IMR-90 (cell line): ENCODE measurements around the gene CCSER2. TPM values are rescaled to one million over a fixed set of nuclear protein-coding genes. Genes with fewer than 3 reads are reported as not detected.
A peak's percentile ranks its signal among the peaks of the same experiment; 100 is the strongest.

Experiments used
- ATAC-seq: fragments of 200-7000 bp; cut with Tn5 transposase; 2 replicates; pipeline ENCODE4 v1.9.1; 2020; ENCODE audit warnings: low read depth, mild to moderate bottlenecking, moderate library complexity
- BruUV-seq: library from RNA; stranded (reverse); fragments of 400-500 nt; replicated peaks from 2 replicates; lab custom pipeline; 2021; lab: Mats Ljungman, UMichigan
- CTCF ChIA-PET: fragments of 300-600 bp; formaldehyde crosslinking; extraction: SDS; loops from one replicate; lab custom pipeline; 2021; ENCODE audit warnings: antibody characterized with exemption; lab: Yijun Ruan, JAX
- POLR2A ChIA-PET: fragments of 300-600 bp; sonication (Branson Sonifier 250); formaldehyde crosslinking; loops from one replicate; lab custom pipeline; 2022; ENCODE audit warnings: antibody characterized with exemption; ENCODE audit not compliant: unreplicated experiment; lab: Charles Lee
- DNase-seq: peaks from one replicate; pipeline ENCODE4 v3.0.0; 2013
- H2AFZ ChIP-seq: replicated peaks from 2 replicates; pipeline ENCODE3; 2013; ENCODE audit warnings: low read length, mild to moderate bottlenecking; ENCODE audit not compliant: poor library complexity
- H2AK5ac ChIP-seq: 2 replicates; pipeline ENCODE4 v1.6.1; 2013; ENCODE audit warnings: low read depth, low read length, inconsistent platforms
- H2AK9ac ChIP-seq: replicated peaks from 2 replicates; pipeline ENCODE3; 2013; ENCODE audit warnings: mild to moderate bottlenecking, low read depth, low read length, moderate library complexity; ENCODE audit not compliant: poor library complexity
- H2BK120ac ChIP-seq: 2 replicates; pipeline ENCODE4 v1.6.1; 2013; ENCODE audit warnings: low read depth, low read length, inconsistent platforms
- H2BK15ac ChIP-seq: 3 replicates; pipeline ENCODE4 v1.6.1; 2013; ENCODE audit warnings: low read depth, low read length, inconsistent platforms
- H2BK20ac ChIP-seq: 2 replicates; pipeline ENCODE4 v1.6.1; 2013; ENCODE audit warnings: low read depth, mild to moderate bottlenecking, inconsistent platforms, low read length, moderate library complexity
- H2BK5ac ChIP-seq: 2 replicates; pipeline ENCODE4 v1.6.1; 2013; ENCODE audit warnings: mild to moderate bottlenecking, low read depth, low read length, inconsistent platforms; ENCODE audit not compliant: poor library complexity, severe bottlenecking
- H3K14ac ChIP-seq: replicated peaks from 2 replicates; pipeline ENCODE4 v1.6.1; 2013; ENCODE audit warnings: low read depth, low read length, inconsistent platforms
- H3K18ac ChIP-seq: 2 replicates; pipeline ENCODE4 v1.6.1; 2013; ENCODE audit warnings: low read depth, low read length, control low read depth
- H3K23ac ChIP-seq: 2 replicates; pipeline ENCODE4 v1.6.1; 2013; ENCODE audit warnings: low read depth, low read length, inconsistent platforms
- H3K27ac ChIP-seq: 2 replicates; pipeline ENCODE4 v1.5.1; 2013; ENCODE audit warnings: mild to moderate bottlenecking, control low read depth, low read length; ENCODE audit not compliant: insufficient read depth
- H3K27me3 ChIP-seq: 2 replicates; pipeline ENCODE4 v1.6.1; 2013; ENCODE audit warnings: low read length; ENCODE audit not compliant: control insufficient read depth, insufficient read depth
- H3K36me3 ChIP-seq: 2 replicates; pipeline ENCODE4 v1.6.1; 2013; ENCODE audit warnings: low read length, mixed read lengths; ENCODE audit not compliant: control insufficient read depth, insufficient read depth
- H3K4ac ChIP-seq: 2 replicates; pipeline ENCODE4 v1.6.1; 2013; ENCODE audit warnings: low read depth, low read length, inconsistent platforms
- H3K4me1 ChIP-seq: 2 replicates; pipeline ENCODE4 v1.6.1; 2013; ENCODE audit warnings: low read length, mixed read lengths; ENCODE audit not compliant: control insufficient read depth, insufficient read depth
- H3K4me2 ChIP-seq: 2 replicates; pipeline ENCODE4 v1.6.1; 2013; ENCODE audit warnings: low read depth, mild to moderate bottlenecking, control low read depth, low read length, moderate library complexity
- H3K4me3 ChIP-seq: 2 replicates; pipeline ENCODE4 v1.5.1; 2013; ENCODE audit warnings: low read depth, mild to moderate bottlenecking, control low read depth, low read length, moderate library complexity; ENCODE audit not compliant: insufficient read depth
- H3K56ac ChIP-seq: 2 replicates; pipeline ENCODE4 v1.6.1; 2013; ENCODE audit warnings: low read length, inconsistent platforms; ENCODE audit not compliant: insufficient read depth; ENCODE audit errors: extremely low read depth
- H3K79me1 ChIP-seq, 2 experiments: 2 replicates each; pipeline ENCODE4 v1.6.1; 2013; ENCODE audit warnings: low read length in 2 of 2, inconsistent platforms in 1 of 2, low read depth in 1 of 2
- H3K9ac ChIP-seq: 2 replicates; pipeline ENCODE4 v1.6.1; 2013; ENCODE audit warnings: low read depth, low read length, control low read depth
- H3K9me1 ChIP-seq: 2 replicates; pipeline ENCODE4 v1.6.1; 2013; ENCODE audit warnings: low read length, inconsistent platforms; ENCODE audit not compliant: insufficient read depth
- H3K9me3 ChIP-seq: 2 replicates; pipeline ENCODE4 v1.6.1; 2013; ENCODE audit warnings: low read length; ENCODE audit not compliant: control insufficient read depth, insufficient read depth
- H4K20me1 ChIP-seq: 2 replicates; pipeline ENCODE4 v1.6.1; 2013; ENCODE audit warnings: low read length, inconsistent platforms; ENCODE audit not compliant: insufficient read depth
- H4K5ac ChIP-seq: 2 replicates; pipeline ENCODE4 v1.6.1; 2013; ENCODE audit warnings: mild to moderate bottlenecking, low read depth, low read length, control low read depth
- H4K8ac ChIP-seq, 2 experiments: 2 replicates each; pipeline ENCODE4 v1.6.1; 2013; ENCODE audit warnings: low read depth in 2 of 2, low read length in 2 of 2, control low read depth in 1 of 2, inconsistent platforms in 1 of 2
- H4K91ac ChIP-seq: 2 replicates; pipeline ENCODE4 v1.6.1; 2013; ENCODE audit warnings: low read depth, low read length, inconsistent platforms; ENCODE audit not compliant: insufficient read depth
- BHLHE40 ChIP-seq: fragments of 150-350 bp; IDR thresholded peaks from 2 replicates; pipeline ENCODE4 v1.6.1; 2016; ENCODE audit warnings: mild to moderate bottlenecking, low read depth, low read length
- FOS ChIP-seq: fragments of 150-350 bp; IDR thresholded peaks from 2 replicates; pipeline ENCODE4 v1.6.1; 2016; ENCODE audit warnings: low read depth, low read length
- MAZ ChIP-seq: IDR thresholded peaks from 2 replicates; pipeline ENCODE4 v1.6.1; 2012; ENCODE audit warnings: low read depth, mild to moderate bottlenecking, low read length, improper control_type of control experiment, moderate library complexity, borderline replicate concordance
- NFE2L2 ChIP-seq: fragments of 150-350 bp; IDR thresholded peaks from 2 replicates; pipeline ENCODE4 v1.6.1; 2016; ENCODE audit warnings: low read depth, mild to moderate bottlenecking, low read length
- RCOR1 ChIP-seq: IDR thresholded peaks from 2 replicates; pipeline ENCODE4 v1.6.1; 2012; ENCODE audit warnings: mild to moderate bottlenecking, low read length, improper control_type of control experiment; ENCODE audit not compliant: insufficient replicate concordance
- SMC3 ChIP-seq: fragments of 150-350 bp; IDR thresholded peaks from 2 replicates; pipeline ENCODE4 v1.6.1; 2016; ENCODE audit warnings: low read depth, mild to moderate bottlenecking, antibody characterized with exemption, low read length, moderate library complexity
- WGBS, 2 experiments: methylation state at CpG; one replicate each; pipeline versions ENCODE4 v1.1.5 to v1.1.7; 2013; ENCODE audit warnings: missing lambda C conversion rate in 2 of 2; ENCODE audit not compliant: insufficient read length in 1 of 2; ENCODE audit errors: extremely low coverage in 2 of 2; 5-methylcytosine and 5-hydroxymethylcytosine counted together
- dilution Hi-C: fragments of 300-500 bp; cut with HindIII; formaldehyde crosslinking; loops from one replicate; pipeline ENCODE4 v1.14.3; 2018; ENCODE audit warnings: low sequenced_read_pairs; ENCODE audit not compliant: unreplicated experiment
- in situ Hi-C: fragments of 300-500 bp; cut with MboI; formaldehyde crosslinking; loops from 3 replicates; pipeline ENCODE4 v1.14.3; 2019; ENCODE audit warnings: low sequenced_read_pairs, inconsistent platforms, mixed read lengths
- intact Hi-C: fragments of 100-400 bp; cut with micrococcal nuclease; formaldehyde crosslinking; loops from 2 replicates; pipeline ENCODE4 v1.10.0; 2022
- polyA plus RNA-seq, 3 experiments: library from polyadenylated mRNA; depleted of rRNA; stranded (reverse); fragments of >200 nt; gene quantifications; 2 replicates each; pipeline ENCODE4 v1.2.3, GENCODE V29; 2012; ENCODE audit warnings: low replicate concordance in 1 of 3
- total RNA-seq: library from RNA; depleted of rRNA; stranded (reverse); fragments of >200 nt; gene quantifications from 2 replicates; pipeline ENCODE4 v1.2.3, GENCODE V29; 2012
- TF ChIP-seq, protein P1 (sequence below): conservative IDR thresholded peaks from 2 replicates; pipeline ENCODE4 v1.5.1; 2012; ENCODE audit warnings: mild to moderate bottlenecking, low read depth, low read length, improper control_type of control experiment

The CCSER2 gene
- total and polyA plus RNA-seq, 2 of the 4 experiments (the other 2 are of a cell fraction), result 20.4 to 31.7 TPM

DNA sequence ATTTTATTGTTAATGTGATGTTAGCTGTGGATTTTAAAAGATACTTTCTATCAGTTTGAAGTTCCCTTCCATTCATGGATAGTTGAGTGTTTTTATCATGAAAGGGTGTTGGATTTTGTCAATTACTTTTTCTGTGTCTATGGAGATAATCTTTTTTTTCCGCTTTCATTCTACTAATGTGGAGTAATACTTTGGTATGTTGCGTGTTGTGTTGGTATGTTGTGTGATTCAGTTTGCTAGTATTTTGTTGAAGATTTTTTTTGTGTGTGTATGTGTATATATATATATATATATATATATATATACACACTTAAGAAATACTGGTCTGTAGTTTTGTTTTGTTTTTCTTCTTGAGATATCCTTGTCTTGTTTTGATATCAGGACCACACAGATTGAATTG lies 100.3 kb downstream of the CCSER2 start:
- Histone ChIP-seq H3K4ac (no peak overlapping the region), H3K9me1 (peaks cover 8% of the 10 kb centered on the region), H4K5ac (no peak overlapping the region), H2AFZ (no peak overlapping the region), H3K23ac (no peak overlapping the region), H3K4me2 (no peak overlapping the region), H3K18ac (no peak overlapping the region), H3K9me3 (no peaks in the 10 kb centered on the region), H2BK20ac (no peak overlapping the region), H3K27me3 (no peaks in the 10 kb centered on the region), H4K20me1 (peaks cover 9% of the 10 kb centered on the region; the same call in 1 of the 2 replicates), H3K56ac (no peak overlapping the region), H3K36me3 (peaks cover 3% of the 10 kb centered on the region), H4K8ac (no peak overlapping the region), H3K79me1 (peaks cover 20 to 52% of the 10 kb centered on the region in 2 experiments), H2AK5ac (no peak overlapping the region), H2AK9ac (no peak overlapping the region), H3K9ac (no peak overlapping the region), H3K4me1 (peaks cover 9% of the 10 kb centered on the region), H3K27ac (no peak overlapping the region), H3K14ac (no peak overlapping the region), H4K91ac (no peak overlapping the region), H3K4me3 (no peak overlapping the region), H2BK120ac (no peak overlapping the region), H2BK15ac (no peak overlapping the region), H2BK5ac (no peak overlapping the region)
- peak; percentile 6 for DNase-seq
- 100% methylated on average over 1 of the region's 2 CpGs; no CpG with 5 or more reads in 1 of the 2 experiments for WGBS, 2 experiments
- in situ Hi-C loops (no loop called here), dilution Hi-C loops (no loop called here), intact Hi-C loops (no loop called here)
- ChIA-PET CTCF (no interaction called here), POLR2A (no interaction called here)
- no peak for TF ChIP-seq RCOR1
- TF ChIP-seq, protein P1, sequence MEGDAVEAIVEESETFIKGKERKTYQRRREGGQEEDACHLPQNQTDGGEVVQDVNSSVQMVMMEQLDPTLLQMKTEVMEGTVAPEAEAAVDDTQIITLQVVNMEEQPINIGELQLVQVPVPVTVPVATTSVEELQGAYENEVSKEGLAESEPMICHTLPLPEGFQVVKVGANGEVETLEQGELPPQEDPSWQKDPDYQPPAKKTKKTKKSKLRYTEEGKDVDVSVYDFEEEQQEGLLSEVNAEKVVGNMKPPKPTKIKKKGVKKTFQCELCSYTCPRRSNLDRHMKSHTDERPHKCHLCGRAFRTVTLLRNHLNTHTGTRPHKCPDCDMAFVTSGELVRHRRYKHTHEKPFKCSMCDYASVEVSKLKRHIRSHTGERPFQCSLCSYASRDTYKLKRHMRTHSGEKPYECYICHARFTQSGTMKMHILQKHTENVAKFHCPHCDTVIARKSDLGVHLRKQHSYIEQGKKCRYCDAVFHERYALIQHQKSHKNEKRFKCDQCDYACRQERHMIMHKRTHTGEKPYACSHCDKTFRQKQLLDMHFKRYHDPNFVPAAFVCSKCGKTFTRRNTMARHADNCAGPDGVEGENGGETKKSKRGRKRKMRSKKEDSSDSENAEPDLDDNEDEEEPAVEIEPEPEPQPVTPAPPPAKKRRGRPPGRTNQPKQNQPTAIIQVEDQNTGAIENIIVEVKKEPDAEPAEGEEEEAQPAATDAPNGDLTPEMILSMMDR, result no peak
- TF ChIP-seq SMC3, result no peak
- no peak for TF ChIP-seq FOS
- no peak for TF ChIP-seq NFE2L2
- no peak for TF ChIP-seq MAZ
- TF ChIP-seq BHLHE40, result no peak
- no peak for ATAC-seq
- BruUV-seq, result no TSS peak
